ENCODE measurements around the gene MVB12B. TPM values are rescaled to one million over a fixed set of nuclear protein-coding genes. Genes with fewer than 3 reads are reported as not detected.
A peak's percentile ranks its signal among the peaks of the same experiment; 100 is the strongest.

Gene MVB12B
- polyA plus RNA-seq, 1 donor, result 13.4 TPM

- H3K27ac ChIP-seq (ENCODE audit: low read length), result no peak overlapping the region
- no peaks in the 10 kb centered on the region for H3K9me3 ChIP-seq (ENCODE audit: control insufficient read depth, low read depth, low read length)
- WGBS (ENCODE audit: insufficient coverage, low lambda C conversion rate), result no CpG with 5 or more reads among the region's 4 CpGs
- H3K4me1 ChIP-seq (ENCODE audit: control insufficient read depth, insufficient read depth, low read length), result peaks cover 23% of the 10 kb centered on the region
- no peak for DNase-seq
- H3K4me3 ChIP-seq (ENCODE audit: low read length), result no peak overlapping the region
- H3K27me3 ChIP-seq (ENCODE audit: control insufficient read depth, insufficient read depth, low read length), result no peaks in the 10 kb centered on the region
- peaks cover 5% of the 10 kb centered on the region for H3K36me3 ChIP-seq (ENCODE audit: control insufficient read depth, insufficient read depth, low read length)
Measured at GRCh38 chr9:126374366-126374781, 47.7 kb downstream of the MVB12B start.

DNA sequence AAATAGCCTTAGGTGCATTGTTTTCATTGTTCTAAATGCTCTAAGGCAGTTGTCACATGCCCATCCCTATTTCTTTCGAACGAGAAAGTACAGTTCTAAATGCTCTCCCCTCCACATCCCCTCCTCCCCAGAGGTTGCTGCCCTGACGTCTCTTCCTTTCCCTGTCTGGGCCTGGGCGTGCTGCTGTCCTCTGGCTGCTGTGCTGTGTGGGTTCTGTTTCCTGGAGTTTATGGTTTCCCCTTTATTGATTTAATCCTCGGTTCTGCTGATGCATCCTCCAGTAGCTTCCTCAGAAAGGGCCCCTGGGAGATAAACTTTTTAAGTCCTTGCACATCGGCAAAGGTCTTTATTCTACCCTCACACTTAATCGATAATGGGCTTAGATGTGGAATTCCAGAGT is 48.8 kb downstream of the MVB12B start:
- Histone ChIP-seq H3K36me3 (ENCODE audit: control insufficient read depth, insufficient read depth, low read length) (peaks cover 5% of the 10 kb centered on the region), H3K9me3 (ENCODE audit: control insufficient read depth, low read depth, low read length) (no peaks in the 10 kb centered on the region), H3K27ac (ENCODE audit: low read length) (no peak overlapping the region), H3K27me3 (ENCODE audit: control insufficient read depth, insufficient read depth, low read length) (no peaks in the 10 kb centered on the region), H3K4me1 (ENCODE audit: control insufficient read depth, insufficient read depth, low read length) (peaks cover 23% of the 10 kb centered on the region), H3K4me3 (ENCODE audit: low read length) (no peak overlapping the region)
- no peak for DNase-seq
- no CpG with 5 or more reads among the region's 7 CpGs for WGBS (ENCODE audit: insufficient coverage, low lambda C conversion rate)

DNA sequence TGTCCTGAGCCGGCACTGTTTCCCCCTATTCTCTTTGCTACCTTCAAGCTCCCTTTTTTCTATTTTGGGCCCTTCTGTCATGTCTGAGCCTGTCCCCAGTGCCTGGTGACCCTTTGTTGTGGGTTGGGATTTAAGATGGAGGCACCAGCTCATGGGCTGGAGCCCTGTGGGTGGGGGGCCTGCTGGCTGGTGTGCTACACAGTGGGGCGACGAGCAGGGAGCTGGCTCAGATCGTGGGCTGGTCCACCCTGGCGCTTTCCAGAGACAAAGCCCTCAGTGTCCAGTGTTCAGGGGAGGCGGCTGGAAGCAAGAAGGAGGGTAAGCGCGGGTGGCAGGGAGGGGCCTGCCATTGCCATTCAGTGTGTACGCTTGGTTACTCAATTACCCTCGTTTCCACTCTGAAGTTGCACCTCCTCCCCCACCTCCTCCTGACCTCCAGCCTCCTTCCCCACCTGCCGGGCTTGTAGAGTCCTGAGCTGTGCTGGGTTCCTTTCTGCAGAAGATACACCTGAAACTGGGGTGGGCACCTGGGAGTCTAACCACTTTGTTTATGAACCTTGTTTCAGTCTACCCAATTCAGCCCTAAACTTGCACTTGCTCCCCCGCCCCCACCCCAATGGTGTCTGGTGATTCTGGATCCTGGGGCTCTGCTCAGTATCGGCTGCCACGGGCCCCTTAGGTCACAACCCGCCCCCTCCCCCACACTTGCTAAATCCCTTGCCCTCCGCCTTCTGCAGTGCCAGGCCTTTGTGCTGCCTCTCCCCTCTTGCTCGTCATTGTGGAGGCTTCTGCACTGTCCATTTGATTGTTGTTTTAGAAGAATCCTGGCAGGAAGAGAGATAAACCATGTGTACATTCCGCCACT is 49.9 kb downstream of the MVB12B start:
- H3K36me3 ChIP-seq (ENCODE audit: control insufficient read depth, insufficient read depth, low read length), result no peaks in the 10 kb centered on the region
- DNase-seq, result peak; percentile 50 to 71
- H3K9me3 ChIP-seq (ENCODE audit: control insufficient read depth, low read depth, low read length), result no peaks in the 10 kb centered on the region
- no peak overlapping the region for H3K27ac ChIP-seq (ENCODE audit: low read length)
- 7% methylated on average over 3 of the region's 18 CpGs for WGBS (ENCODE audit: insufficient coverage, low lambda C conversion rate)
- H3K27me3 ChIP-seq (ENCODE audit: control insufficient read depth, insufficient read depth, low read length), result no peaks in the 10 kb centered on the region
- peaks cover 23% of the 10 kb centered on the region for H3K4me1 ChIP-seq (ENCODE audit: control insufficient read depth, insufficient read depth, low read length)
- no peak overlapping the region for H3K4me3 ChIP-seq (ENCODE audit: low read length)

- DNase-seq, result no peak
- H3K4me3 ChIP-seq (ENCODE audit: low read length), result no peak overlapping the region
- WGBS (ENCODE audit: insufficient coverage, low lambda C conversion rate), result no CpG with 5 or more reads among the region's 2 CpGs
- no peak overlapping the region for H3K27ac ChIP-seq (ENCODE audit: low read length)
- peaks cover 2% of the 10 kb centered on the region for H3K36me3 ChIP-seq (ENCODE audit: control insufficient read depth, insufficient read depth, low read length)
- H3K9me3 ChIP-seq (ENCODE audit: control insufficient read depth, low read depth, low read length), result no peaks in the 10 kb centered on the region
- peaks cover 23% of the 10 kb centered on the region for H3K4me1 ChIP-seq (ENCODE audit: control insufficient read depth, insufficient read depth, low read length)
- H3K27me3 ChIP-seq (ENCODE audit: control insufficient read depth, insufficient read depth, low read length), result no peaks in the 10 kb centered on the region
Measured at GRCh38 chr9:126377176-126377509, 50.5 kb downstream of the MVB12B start.

GRCh38 chr9:126377536-126377935 is 50.9 kb downstream of the MVB12B start:
- WGBS (ENCODE audit: insufficient coverage, low lambda C conversion rate), result no CpG with 5 or more reads among the region's 9 CpGs
- H3K4me1 ChIP-seq (ENCODE audit: control insufficient read depth, insufficient read depth, low read length), result peaks cover 23% of the 10 kb centered on the region
- DNase-seq, result no peak
- H3K36me3 ChIP-seq (ENCODE audit: control insufficient read depth, insufficient read depth, low read length), result peaks cover 2% of the 10 kb centered on the region
- no peaks in the 10 kb centered on the region for H3K27me3 ChIP-seq (ENCODE audit: control insufficient read depth, insufficient read depth, low read length)
- no peak overlapping the region for H3K4me3 ChIP-seq (ENCODE audit: low read length)
- H3K27ac ChIP-seq (ENCODE audit: low read length), result no peak overlapping the region
- no peaks in the 10 kb centered on the region for H3K9me3 ChIP-seq (ENCODE audit: control insufficient read depth, low read depth, low read length)

DNA sequence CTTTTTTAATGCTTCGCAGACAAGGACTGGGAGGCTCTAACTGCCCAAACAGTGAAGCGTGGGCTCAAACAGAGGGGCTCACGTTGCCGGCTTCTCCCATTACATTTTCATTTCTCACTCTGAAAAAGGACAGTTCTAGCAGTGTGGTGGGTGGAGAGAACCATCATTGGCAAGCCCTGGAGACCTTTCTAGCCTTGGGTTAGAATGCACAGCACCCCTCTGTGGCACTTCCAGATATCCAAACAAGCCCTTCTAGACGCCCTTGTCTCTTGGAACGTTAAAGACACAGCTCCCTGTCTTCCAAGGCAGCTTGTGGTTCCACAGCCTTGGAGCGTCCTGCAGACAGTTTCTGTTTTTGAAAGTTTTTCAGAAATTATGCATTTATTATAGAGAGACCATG is 52.1 kb downstream of the MVB12B start:
- WGBS (ENCODE audit: insufficient coverage, low lambda C conversion rate), result no CpG with 5 or more reads among the region's 7 CpGs
- no peaks in the 10 kb centered on the region for H3K9me3 ChIP-seq (ENCODE audit: control insufficient read depth, low read depth, low read length)
- H3K36me3 ChIP-seq (ENCODE audit: control insufficient read depth, insufficient read depth, low read length), result peaks cover 7% of the 10 kb centered on the region
- H3K27ac ChIP-seq (ENCODE audit: low read length), result no peak overlapping the region
- no peaks in the 10 kb centered on the region for H3K27me3 ChIP-seq (ENCODE audit: control insufficient read depth, insufficient read depth, low read length)
- DNase-seq, result no peak
- H3K4me3 ChIP-seq (ENCODE audit: low read length), result no peak overlapping the region
- H3K4me1 ChIP-seq (ENCODE audit: control insufficient read depth, insufficient read depth, low read length), result peaks cover 23% of the 10 kb centered on the region

DNA sequence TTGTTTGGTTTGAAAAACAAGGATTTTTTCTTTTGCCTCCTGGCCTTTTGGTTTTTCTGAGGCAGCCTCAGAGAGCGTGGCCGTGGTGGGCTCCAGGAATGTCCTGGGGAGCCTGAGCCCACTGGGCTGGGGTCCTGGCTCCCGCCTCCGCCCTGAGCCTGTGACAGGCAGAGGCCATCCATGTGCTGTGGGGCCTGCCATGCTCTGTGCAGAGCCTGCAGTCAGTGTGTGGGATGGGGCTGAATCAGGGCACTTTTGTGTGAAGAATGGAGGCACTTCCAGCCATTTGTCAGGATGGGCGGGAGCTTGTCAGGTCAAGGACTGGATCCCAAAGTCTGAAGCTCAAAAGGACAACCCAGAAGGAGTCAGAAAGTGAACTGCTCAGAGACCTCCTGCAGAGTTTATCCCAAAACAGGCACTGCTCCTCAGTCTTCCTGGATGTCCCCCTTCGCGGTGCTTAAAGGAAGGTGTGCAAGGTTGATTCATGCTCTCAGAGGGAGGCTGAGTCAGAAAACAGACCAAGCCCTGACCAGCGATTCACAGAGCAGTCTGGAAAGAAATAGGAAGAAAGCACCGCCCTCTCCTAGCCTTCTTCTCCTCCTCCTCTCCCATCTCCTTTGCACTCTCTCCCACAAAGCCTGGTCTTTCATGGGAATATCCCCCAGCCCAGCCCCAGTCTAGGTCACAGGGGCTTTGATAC is 53.2 kb downstream of the MVB12B start:
- no peaks in the 10 kb centered on the region for H3K27me3 ChIP-seq (ENCODE audit: control insufficient read depth, insufficient read depth, low read length)
- no peak for DNase-seq
- no CpG with 5 or more reads among the region's 9 CpGs for WGBS (ENCODE audit: insufficient coverage, low lambda C conversion rate)
- no peak overlapping the region for H3K27ac ChIP-seq (ENCODE audit: low read length)
- no peak overlapping the region for H3K4me3 ChIP-seq (ENCODE audit: low read length)
- H3K9me3 ChIP-seq (ENCODE audit: control insufficient read depth, low read depth, low read length), result no peaks in the 10 kb centered on the region
- H3K36me3 ChIP-seq (ENCODE audit: control insufficient read depth, insufficient read depth, low read length), result peaks cover 7% of the 10 kb centered on the region
- H3K4me1 ChIP-seq (ENCODE audit: control insufficient read depth, insufficient read depth, low read length), result peaks cover 18% of the 10 kb centered on the region

- H3K9me3 ChIP-seq (ENCODE audit: control insufficient read depth, low read depth, low read length), result no peaks in the 10 kb centered on the region
- peaks cover 7% of the 10 kb centered on the region for H3K36me3 ChIP-seq (ENCODE audit: control insufficient read depth, insufficient read depth, low read length)
- peaks cover 17% of the 10 kb centered on the region for H3K4me1 ChIP-seq (ENCODE audit: control insufficient read depth, insufficient read depth, low read length)
- no peak overlapping the region for H3K27ac ChIP-seq (ENCODE audit: low read length)
- H3K4me3 ChIP-seq (ENCODE audit: low read length), result no peak overlapping the region
- WGBS (ENCODE audit: insufficient coverage, low lambda C conversion rate), result 100% methylated on average over 1 of the region's 10 CpGs
- no peaks in the 10 kb centered on the region for H3K27me3 ChIP-seq (ENCODE audit: control insufficient read depth, insufficient read depth, low read length)
- DNase-seq, result no peak
Measured at GRCh38 chr9:126380447-126380846, 53.8 kb downstream of the MVB12B start.

DNA sequence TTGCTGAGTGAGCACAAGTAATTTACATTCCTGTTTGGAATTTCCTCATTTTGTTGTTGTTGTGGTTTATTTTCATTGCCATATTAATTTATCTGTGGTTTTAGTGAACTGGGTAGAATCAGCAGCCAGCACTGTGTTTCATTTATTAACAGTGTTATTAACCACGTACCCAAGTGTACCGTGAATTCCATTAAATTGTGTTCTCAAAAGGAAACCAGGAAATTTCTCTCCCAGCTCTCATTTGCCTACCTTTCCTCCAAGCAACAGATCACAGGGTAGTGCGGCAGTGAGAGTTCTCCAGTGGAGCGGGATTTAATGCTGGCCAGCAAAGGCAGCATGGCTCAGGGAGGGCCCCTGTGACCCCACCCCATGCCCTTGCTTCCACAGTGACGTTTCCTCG is 54.6 kb downstream of the MVB12B start:
- no peak for DNase-seq
- WGBS (ENCODE audit: insufficient coverage, low lambda C conversion rate), result 100% methylated on average over 1 of the region's 6 CpGs
- Histone ChIP-seq H3K27me3 (ENCODE audit: control insufficient read depth, insufficient read depth, low read length) (no peaks in the 10 kb centered on the region), H3K4me1 (ENCODE audit: control insufficient read depth, insufficient read depth, low read length) (peaks cover 9% of the 10 kb centered on the region), H3K4me3 (ENCODE audit: low read length) (no peak overlapping the region), H3K36me3 (ENCODE audit: control insufficient read depth, insufficient read depth, low read length) (peaks cover 7% of the 10 kb centered on the region), H3K27ac (ENCODE audit: low read length) (no peak overlapping the region), H3K9me3 (ENCODE audit: control insufficient read depth, low read depth, low read length) (no peaks in the 10 kb centered on the region)

DNA sequence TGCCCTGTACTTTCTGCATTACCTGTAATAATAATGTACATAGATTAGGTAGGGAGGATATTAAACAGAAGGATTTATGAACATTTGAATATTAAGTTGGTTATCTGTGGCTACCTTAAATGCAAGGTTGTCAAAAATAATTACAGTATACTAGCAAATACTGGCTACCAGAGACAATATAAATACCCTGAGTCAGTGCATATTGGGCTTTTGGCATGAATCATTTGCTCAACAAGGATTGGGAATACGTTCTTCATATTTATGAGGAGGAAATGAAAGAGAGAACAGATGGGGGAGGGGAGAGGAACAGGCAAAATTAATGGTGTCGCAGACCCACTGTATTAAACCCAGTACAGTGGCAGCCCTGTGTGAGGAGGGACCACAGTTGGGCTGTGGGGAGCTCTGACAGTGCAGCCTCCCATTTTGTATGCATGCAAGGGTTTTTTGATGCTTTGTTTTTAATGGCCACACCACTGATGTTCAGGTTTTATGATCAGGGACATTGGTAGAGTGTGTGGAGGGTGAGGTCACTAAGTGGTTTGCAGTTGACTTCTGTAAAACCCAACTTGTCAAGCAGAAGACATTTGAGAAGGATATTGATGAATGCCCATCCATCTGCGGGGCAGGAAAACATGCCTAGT is 56.9 kb downstream of the MVB12B start:
- Histone ChIP-seq H3K36me3 (ENCODE audit: control insufficient read depth, insufficient read depth, low read length) (peaks cover 17% of the 10 kb centered on the region), H3K4me1 (ENCODE audit: control insufficient read depth, insufficient read depth, low read length) (no peaks in the 10 kb centered on the region), H3K27ac (ENCODE audit: low read length) (no peak overlapping the region), H3K9me3 (ENCODE audit: control insufficient read depth, low read depth, low read length) (no peaks in the 10 kb centered on the region), H3K4me3 (ENCODE audit: low read length) (no peak overlapping the region), H3K27me3 (ENCODE audit: control insufficient read depth, insufficient read depth, low read length) (no peaks in the 10 kb centered on the region)
- DNase-seq, result no peak
- WGBS (ENCODE audit: insufficient coverage, low lambda C conversion rate), result 60% methylated on average over 1 of the region's 3 CpGs

All from large intestine (tissue), 3 donors.